Caco-2 (cell line): ENCODE results near the gene CD34. TPM values are rescaled to one million over a fixed set of nuclear protein-coding genes. Genes with fewer than 3 reads are reported as not detected.

Experiments
- BruUV-seq: library from RNA; stranded (reverse); fragments of 400-500 nt; replicated peaks from 2 replicates; lab custom pipeline; 2021; lab: Mats Ljungman, UMichigan
- CTCF ChIA-PET: fragments of 300-600 bp; sonication (Branson Sonifier 250); formaldehyde crosslinking; loops from one replicate; lab custom pipeline; 2022; ENCODE audit warnings: antibody characterized with exemption; lab: Charles Lee
- POLR2A ChIA-PET: fragments of 300-600 bp; sonication (Branson Sonifier 250); formaldehyde crosslinking; loops from one replicate; lab custom pipeline; 2022; ENCODE audit warnings: antibody characterized with exemption; lab: Charles Lee
- DNase-seq, 2 experiments: peaks; one replicate each; pipeline versions ENCODE4 v3.0.0 to v3.0.0-alpha.2; 2020 to 2022
- H3K27me3 ChIP-seq: replicated peaks from 2 replicates; pipeline ENCODE4 v1.6.0; 2011; ENCODE audit warnings: low read length; ENCODE audit not compliant: control insufficient read depth, insufficient read depth
- H3K36me3 ChIP-seq: 2 replicates; pipeline ENCODE4 v1.5.1; 2011; ENCODE audit warnings: low read length; ENCODE audit not compliant: control insufficient read depth, insufficient read depth
- H3K4me1 ChIP-seq: fragments of 250-450 bp; sonication (Bioruptor Pico); 2 replicates; pipeline ENCODE4 v1.5.1; 2020; ENCODE audit warnings: mild to moderate bottlenecking
- H3K4me3 ChIP-seq: 2 replicates; pipeline ENCODE4 v1.5.1; 2011; ENCODE audit warnings: low read depth, mild to moderate bottlenecking, control low read depth, low read length
- H3K9me3 ChIP-seq: fragments of 250-450 bp; sonication (Bioruptor Pico); 2 replicates; pipeline ENCODE4 v1.5.1; 2020; ENCODE audit warnings: mild to moderate bottlenecking, moderate library complexity
- H3K27ac Mint-ChIP-seq: one replicate; pipeline ENCODE4 v1.8.0; 2022; ENCODE audit warnings: mixed read lengths; ENCODE audit not compliant: unreplicated experiment
- H3K27me3 Mint-ChIP-seq: one replicate; pipeline ENCODE4 v1.8.0; 2022; ENCODE audit warnings: mixed read lengths; ENCODE audit not compliant: insufficient read depth, unreplicated experiment
- H3K36me3 Mint-ChIP-seq: one replicate; pipeline ENCODE4 v1.8.0; 2022; ENCODE audit warnings: mild to moderate bottlenecking, mixed read lengths; ENCODE audit not compliant: insufficient read depth, unreplicated experiment
- H3K4me1 Mint-ChIP-seq: one replicate; pipeline ENCODE4 v1.8.0; 2022; ENCODE audit warnings: low read depth, mixed read lengths; ENCODE audit not compliant: unreplicated experiment
- H3K4me3 Mint-ChIP-seq: one replicate; pipeline ENCODE4 v1.8.0; 2022; ENCODE audit warnings: mild to moderate bottlenecking, moderate library complexity, mixed read lengths; ENCODE audit not compliant: unreplicated experiment
- H3K9me3 Mint-ChIP-seq: one replicate; pipeline ENCODE4 v1.8.0; 2022; ENCODE audit warnings: mixed read lengths; ENCODE audit not compliant: unreplicated experiment
- intact Hi-C: fragments of 100-400 bp; cut with micrococcal nuclease; formaldehyde crosslinking; loops from one replicate; pipeline ENCODE4 v1.10.0; 2022; ENCODE audit not compliant: unreplicated experiment
- total RNA-seq: library from RNA; stranded (reverse); gene quantifications from 2 replicates; pipeline ENCODE4 v1.2.3, GENCODE V29; 2022
- TF ChIP-seq, protein P1 (sequence below), 2 experiments: fragments of 200-600 bp in 1 of 2; IDR thresholded peaks; 1 replicate in 1 of 2; 2 replicates in 1 of 2; pipeline versions ENCODE4 v1.5.1 to v1.8.0; 2011 to 2022; ENCODE audit warnings: antibody characterized with exemption in 1 of 2, control low read depth in 1 of 2, inconsistent platforms in 1 of 2, low read depth in 1 of 2, low read length in 1 of 2, mild to moderate bottlenecking in 1 of 2, moderate library complexity in 1 of 2; ENCODE audit not compliant: insufficient read depth in 1 of 2, severe bottlenecking in 1 of 2, unreplicated experiment in 1 of 2

CD34 gene
- total RNA-seq, 1 experiment from 2014 or later: not detected

DNA sequence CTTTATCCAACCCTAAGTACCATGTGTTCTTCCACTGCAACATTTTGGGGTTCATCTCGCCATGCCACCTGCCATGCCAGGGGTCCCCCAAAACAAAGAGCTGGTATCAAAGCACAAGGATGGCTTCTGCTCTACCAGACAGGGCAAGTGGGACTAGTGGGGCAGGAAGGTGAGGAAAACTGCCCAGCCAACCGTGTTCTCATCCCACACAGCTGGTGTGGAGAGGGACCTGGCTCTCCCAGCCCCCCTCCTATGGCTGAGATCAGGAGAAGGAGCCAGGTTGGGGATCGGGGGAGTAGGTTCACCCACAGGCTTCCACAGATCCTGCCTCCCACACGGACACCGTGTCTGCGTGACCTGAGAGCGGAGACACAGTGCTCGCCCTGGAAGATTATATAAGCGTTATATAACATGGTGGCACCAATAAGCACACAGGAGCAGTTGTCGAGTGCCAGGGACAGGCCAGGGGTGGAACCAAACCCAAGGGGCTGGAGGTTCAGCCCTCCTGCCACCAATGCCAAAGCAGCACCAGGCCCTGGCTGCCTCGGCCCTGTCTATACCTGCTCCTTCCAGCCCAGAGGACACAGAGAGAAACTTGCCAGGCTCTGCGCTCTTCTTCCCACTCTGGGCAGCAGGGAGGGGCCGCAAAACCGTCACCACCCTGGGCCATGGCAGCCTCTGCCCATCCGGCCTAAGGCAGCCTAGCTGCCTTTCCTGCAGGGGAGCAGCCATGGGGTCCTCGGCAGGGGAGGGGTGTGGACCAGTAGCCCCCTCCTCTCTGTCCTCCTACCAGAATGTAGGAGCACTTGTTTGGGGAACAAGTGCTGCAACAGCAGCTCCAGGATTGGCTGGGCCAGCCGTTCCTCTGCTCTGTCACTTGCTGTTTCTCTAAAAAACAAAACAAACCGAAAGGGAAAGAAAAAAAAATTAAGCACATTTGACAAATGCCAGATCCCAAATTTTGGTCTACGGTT, 43.5 kb downstream of the CD34 start:
- Mint-ChIP-seq H3K27me3 (no peaks in the 10 kb centered on the region), H3K27ac (no peak overlapping the region)

DNA sequence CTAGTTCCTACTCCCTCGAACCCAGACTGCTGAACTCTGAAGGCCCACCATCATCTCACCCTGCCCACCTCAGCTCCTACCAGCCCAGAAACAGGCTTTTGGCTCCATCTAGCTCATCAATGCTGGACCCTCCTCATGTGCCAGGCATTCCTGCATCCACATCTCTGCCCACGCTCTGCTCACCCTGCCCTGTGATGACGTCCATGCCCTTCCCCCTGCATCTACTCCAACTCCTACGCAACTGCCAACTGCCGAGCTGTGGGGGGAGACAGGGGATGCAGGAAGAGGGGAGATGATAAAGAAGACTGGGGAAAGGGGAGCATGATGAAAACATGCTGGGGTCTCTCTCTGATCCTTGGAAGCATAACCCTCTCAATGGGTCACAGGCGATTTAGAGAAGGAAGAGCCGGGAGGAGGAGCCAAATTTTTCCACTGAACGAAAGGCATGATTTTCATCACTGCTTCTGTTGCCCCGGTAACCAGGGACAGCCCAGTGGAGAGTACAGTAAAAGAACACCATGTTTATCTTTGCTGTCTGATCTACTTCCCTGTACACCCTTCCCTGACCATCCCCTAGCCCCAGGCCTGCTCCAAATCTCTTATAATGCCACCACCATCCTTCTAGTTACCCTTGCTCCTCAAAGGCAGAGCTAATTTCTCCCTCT, 44.3 kb downstream of the CD34 start:
- ChIA-PET POLR2A (no interaction called here), CTCF (no interaction called here)
- TF ChIP-seq, protein P1, sequence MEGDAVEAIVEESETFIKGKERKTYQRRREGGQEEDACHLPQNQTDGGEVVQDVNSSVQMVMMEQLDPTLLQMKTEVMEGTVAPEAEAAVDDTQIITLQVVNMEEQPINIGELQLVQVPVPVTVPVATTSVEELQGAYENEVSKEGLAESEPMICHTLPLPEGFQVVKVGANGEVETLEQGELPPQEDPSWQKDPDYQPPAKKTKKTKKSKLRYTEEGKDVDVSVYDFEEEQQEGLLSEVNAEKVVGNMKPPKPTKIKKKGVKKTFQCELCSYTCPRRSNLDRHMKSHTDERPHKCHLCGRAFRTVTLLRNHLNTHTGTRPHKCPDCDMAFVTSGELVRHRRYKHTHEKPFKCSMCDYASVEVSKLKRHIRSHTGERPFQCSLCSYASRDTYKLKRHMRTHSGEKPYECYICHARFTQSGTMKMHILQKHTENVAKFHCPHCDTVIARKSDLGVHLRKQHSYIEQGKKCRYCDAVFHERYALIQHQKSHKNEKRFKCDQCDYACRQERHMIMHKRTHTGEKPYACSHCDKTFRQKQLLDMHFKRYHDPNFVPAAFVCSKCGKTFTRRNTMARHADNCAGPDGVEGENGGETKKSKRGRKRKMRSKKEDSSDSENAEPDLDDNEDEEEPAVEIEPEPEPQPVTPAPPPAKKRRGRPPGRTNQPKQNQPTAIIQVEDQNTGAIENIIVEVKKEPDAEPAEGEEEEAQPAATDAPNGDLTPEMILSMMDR (IDR thresholded peaks at IDR 0.05; ENCODE audit: insufficient read depth in 1 of 2, low read depth in 1 of 2, low read length in 1 of 2, severe bottlenecking in 1 of 2, unreplicated experiment in 1 of 2): no peak
- no peaks in the 10 kb centered on the region for H3K9me3 ChIP-seq
- H3K36me3 ChIP-seq: peaks cover 3% of the 10 kb centered on the region; the same call in 1 of the 2 replicates
- Mint-ChIP-seq H3K9me3 (no peaks in the 10 kb centered on the region), H3K36me3 (peaks cover 22% of the 10 kb centered on the region), H3K27ac (no peak overlapping the region), H3K4me1 (peaks cover 37% of the 10 kb centered on the region), H3K4me3 (peak overlapping the region; percentile 12), H3K27me3 (no peaks in the 10 kb centered on the region)
- peak in 1 of 2 experiments; percentile 38 for DNase-seq
- H3K4me1 ChIP-seq: peaks cover 40% of the 10 kb centered on the region
- BruUV-seq: no TSS peak
- H3K4me3 ChIP-seq: no peak overlapping the region
- no peaks in the 10 kb centered on the region for H3K27me3 ChIP-seq
- intact Hi-C loops: no loop called here

More for the DNA sequence above, 43.5 kb downstream of the CD34 start:
- Mint-ChIP-seq H3K9me3 (no peaks in the 10 kb centered on the region), H3K4me3 (peak overlapping the region; percentile 12), H3K4me1 (peaks cover 38% of the 10 kb centered on the region), H3K36me3 (peaks cover 22% of the 10 kb centered on the region)
- intact Hi-C loops: no loop called here
- H3K27me3 ChIP-seq: no peaks in the 10 kb centered on the region
- no TSS peak for BruUV-seq
- H3K4me1 ChIP-seq: peaks cover 40% of the 10 kb centered on the region
- ChIA-PET POLR2A (interaction anchor here (0.6 kb wide), 1 partner anchor 1548 kb away, joined by 3 read pairs; no protein-coding TSS in a partner anchor), CTCF (interaction anchor here (2.5 kb wide), 1 partner anchor 40 kb away, joined by 47 read pairs; no protein-coding TSS in a partner anchor)
- no peaks in the 10 kb centered on the region for H3K9me3 ChIP-seq
- peak in 1 of 2 experiments; percentile 21 for DNase-seq
- H3K36me3 ChIP-seq: peaks cover 3% of the 10 kb centered on the region; the same call in 1 of the 2 replicates
- H3K4me3 ChIP-seq: no peak overlapping the region
- TF ChIP-seq, protein P1 (IDR thresholded peaks at IDR 0.05; ENCODE audit: insufficient read depth in 1 of 2, low read depth in 1 of 2, low read length in 1 of 2, severe bottlenecking in 1 of 2, unreplicated experiment in 1 of 2): no peak

DNA sequence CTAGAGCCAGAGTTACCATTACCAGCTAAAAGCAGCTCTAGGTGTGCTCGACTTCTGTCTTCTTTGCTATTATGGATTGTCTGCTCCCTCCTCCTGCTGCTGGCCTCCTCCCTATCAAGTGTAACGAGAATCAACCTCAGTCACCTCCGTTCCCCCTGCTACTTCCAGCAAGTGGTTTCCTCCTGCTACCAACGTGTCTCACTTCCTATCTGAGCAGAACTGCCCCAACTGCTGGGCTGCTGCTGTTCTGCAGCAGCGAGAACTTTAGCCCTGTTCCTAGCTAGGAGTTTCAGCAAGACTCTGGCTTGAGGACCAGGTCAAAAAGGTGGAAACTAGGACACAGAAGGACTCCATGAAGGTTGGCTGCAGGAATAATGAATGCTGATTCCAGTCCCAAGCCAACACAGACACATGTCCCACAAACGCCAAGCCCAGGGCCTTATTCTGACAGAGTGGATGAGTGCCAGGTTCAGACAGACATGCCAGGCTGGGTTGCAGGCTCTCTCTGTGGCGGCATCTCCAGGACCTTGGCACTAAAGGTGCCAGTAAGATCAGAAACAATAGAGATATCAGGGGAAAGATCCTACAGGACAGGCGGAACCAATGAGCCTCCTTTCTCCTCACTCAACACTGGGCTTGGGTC, 46.9 kb downstream of the CD34 start:
- no peaks in the 10 kb centered on the region for H3K27me3 Mint-ChIP-seq
- intact Hi-C loops: loop anchor here (1.0 kb wide), 1 partner anchor 36 kb away; no protein-coding TSS in a partner anchor
- Histone ChIP-seq H3K4me1 (peaks cover 24% of the 10 kb centered on the region), H3K27me3 (no peaks in the 10 kb centered on the region), H3K36me3 (peaks cover 3% of the 10 kb centered on the region; the same call in 1 of the 2 replicates), H3K9me3 (no peaks in the 10 kb centered on the region), H3K4me3 (no peak overlapping the region)
- peaks cover 15% of the 10 kb centered on the region for H3K4me1 Mint-ChIP-seq
- no peak overlapping the region for H3K4me3 Mint-ChIP-seq
- ChIA-PET CTCF (no interaction called here), POLR2A (no interaction called here)
- BruUV-seq: no TSS peak
- H3K9me3 Mint-ChIP-seq: no peaks in the 10 kb centered on the region
- no peak for DNase-seq
- TF ChIP-seq, protein P1 (IDR thresholded peaks at IDR 0.05; ENCODE audit: insufficient read depth in 1 of 2, low read depth in 1 of 2, low read length in 1 of 2, severe bottlenecking in 1 of 2, unreplicated experiment in 1 of 2): no peak
- peaks cover 16% of the 10 kb centered on the region for H3K36me3 Mint-ChIP-seq
- peak overlapping the region; percentile 36 for H3K27ac Mint-ChIP-seq
